ENCODE measurements around the gene IFT57. TPM values are rescaled to one million over a fixed set of nuclear protein-coding genes. Genes with fewer than 3 reads are reported as not detected.

IFT57 gene
- total and polyA plus RNA-seq, 2 experiments from 2014 or later = 28.6 to 49.0 TPM

Other genes with a start within 250 kb of the IFT57 start
- 26.9 and 29.0 TPM in 2 replicates for gene CD47, start 131.4 kb downstream of the IFT57 start, total RNA-seq (2014; rRNA removed; shearing (Covaris generic))
- gene CD47, start 131.4 kb downstream of the IFT57 start, polyA plus RNA-seq (2016; fragmentation: Nextera tagmentation; extraction: Ambion mirVana) = 22.1 and 22.5 TPM in 2 replicates
- gene HHLA2, start 74.1 kb upstream of the IFT57 start, total RNA-seq (2014; rRNA removed; shearing (Covaris generic)) = not detected in 2 replicates
- not detected in 2 replicates for gene HHLA2, start 74.1 kb upstream of the IFT57 start, polyA plus RNA-seq (2016; fragmentation: Nextera tagmentation; extraction: Ambion mirVana)

Data from GM23338 (cell line).